Activated CD4-positive, alpha-beta T cell treated with anti-CD3 and anti-CD28 coated beads, Interleukin-2, amount 10 ng/mL, durations not matched to agents 7 days and 5 days (primary cell): ENCODE measurements around the gene BLOC1S6. TPM values are rescaled to one million over a fixed set of nuclear protein-coding genes. Genes with fewer than 3 reads are reported as not detected.

ENCODE experiments used
- CTCF ChIA-PET: fragments of 350-600 bp; sonication (Branson Sonifier 250); formaldehyde crosslinking; loops from one replicate; lab custom pipeline; 2021; ENCODE audit warnings: antibody characterized with exemption; lab: Charles Lee
- POLR2A ChIA-PET: fragments of 350-600 bp; sonication (Branson Sonifier 250); formaldehyde crosslinking; loops from one replicate; lab custom pipeline; 2021; ENCODE audit warnings: antibody characterized with exemption; lab: Charles Lee
- DNase-seq: peaks from one replicate; pipeline ENCODE4 v3.0.0-alpha.2; 2020
- H3K27ac Mint-ChIP-seq: one replicate; pipeline ENCODE4 v1.8.0; 2021; ENCODE audit warnings: mild to moderate bottlenecking, moderate library complexity, mixed read lengths
- H3K27me3 Mint-ChIP-seq: one replicate; pipeline ENCODE4 v1.8.0; 2021; ENCODE audit warnings: mixed read lengths
- H3K36me3 Mint-ChIP-seq: one replicate; pipeline ENCODE4 v1.8.0; 2021; ENCODE audit warnings: low read depth, mixed read lengths
- H3K4me1 Mint-ChIP-seq: one replicate; pipeline ENCODE4 v1.8.0; 2021; ENCODE audit warnings: mixed read lengths
- H3K4me3 Mint-ChIP-seq: one replicate; pipeline ENCODE4 v1.8.0; 2021; ENCODE audit warnings: mild to moderate bottlenecking, moderate library complexity, mixed read lengths
- H3K9me3 Mint-ChIP-seq: one replicate; pipeline ENCODE4 v1.8.0; 2021; ENCODE audit warnings: mixed read lengths
- total RNA-seq, 2 experiments: library from RNA; stranded (reverse); gene quantifications; one replicate each; pipeline ENCODE4 v1.2.3, GENCODE V29; 2021

Gene BLOC1S6
- total RNA-seq, 2 experiments from 2014 or later, result 28.9 to 29.3 TPM

- Mint-ChIP-seq H3K9me3 (peaks cover 2% of the 10 kb centered on the region), H3K4me3 (no peak overlapping the region), H3K27ac (no peak overlapping the region), H3K27me3 (no peaks in the 10 kb centered on the region), H3K4me1 (peaks cover 17% of the 10 kb centered on the region), H3K36me3 (peaks cover 35% of the 10 kb centered on the region)
- ChIA-PET CTCF (interaction anchor here (1.2 to 2.0 kb wide), 2 partner anchors 9 to 19 kb away, joined by 3 to 6 read pairs; no protein-coding TSS in a partner anchor), POLR2A (no interaction called here)
- no peak for DNase-seq
Measured at GRCh38 chr15:45594835-45595530, 7.8 kb downstream of the BLOC1S6 start.

GRCh38 chr15:45603881-45604280 lies 16.7 kb downstream of the BLOC1S6 start:
- H3K36me3 Mint-ChIP-seq, result peaks cover 10% of the 10 kb centered on the region
- H3K9me3 Mint-ChIP-seq, result no peaks in the 10 kb centered on the region
- POLR2A ChIA-PET, result no interaction called here
- peaks cover 8% of the 10 kb centered on the region for H3K4me1 Mint-ChIP-seq
- H3K4me3 Mint-ChIP-seq, result no peak overlapping the region
- DNase-seq, result no peak
- no peak overlapping the region for H3K27ac Mint-ChIP-seq
- CTCF ChIA-PET, result interaction anchor here (1.3 to 1.4 kb wide), 2 partner anchors 10 to 146 kb away, joined by 3 to 4 read pairs; no protein-coding TSS in a partner anchor
- H3K27me3 Mint-ChIP-seq, result no peaks in the 10 kb centered on the region

GRCh38 chr15:45604326-45604725 lies 17.1 kb downstream of the BLOC1S6 start:
- CTCF ChIA-PET, result interaction anchor here (1.4 kb wide), 1 partner anchor 146 kb away, joined by 3 read pairs; no protein-coding TSS in a partner anchor
- Mint-ChIP-seq H3K36me3 (peaks cover 10% of the 10 kb centered on the region), H3K27me3 (no peaks in the 10 kb centered on the region), H3K4me1 (peaks cover 8% of the 10 kb centered on the region), H3K27ac (no peak overlapping the region), H3K9me3 (no peaks in the 10 kb centered on the region), H3K4me3 (no peak overlapping the region)
- POLR2A ChIA-PET, result no interaction called here
- no peak for DNase-seq

- CTCF ChIA-PET, result interaction anchor here (1.2 to 2.3 kb wide), 2 partner anchors 23 to 149 kb away, joined by 3 to 8 read pairs; no protein-coding TSS in a partner anchor
- H3K27ac Mint-ChIP-seq, result no peak overlapping the region
Measured at GRCh38 chr15:45606413-45606812, 19.2 kb downstream of the BLOC1S6 start.

GRCh38 chr15:45606841-45607240 lies 19.7 kb downstream of the BLOC1S6 start:
- ChIA-PET POLR2A (interaction anchor here (0.6 kb wide), 1 partner anchor 30 kb away, joined by 6 read pairs; no protein-coding TSS in a partner anchor), CTCF (interaction anchor here (1.2 to 2.3 kb wide), 2 partner anchors 22 to 149 kb away, joined by 3 to 8 read pairs; no protein-coding TSS in a partner anchor)
- Mint-ChIP-seq H3K4me1 (peaks cover 8% of the 10 kb centered on the region), H3K4me3 (no peak overlapping the region), H3K27me3 (no peaks in the 10 kb centered on the region), H3K27ac (no peak overlapping the region), H3K9me3 (no peaks in the 10 kb centered on the region), H3K36me3 (peaks cover 8% of the 10 kb centered on the region)
- DNase-seq, result no peak

More at GRCh38 chr15:45606413-45606812, 19.2 kb downstream of the BLOC1S6 start:
- Mint-ChIP-seq H3K9me3 (no peaks in the 10 kb centered on the region), H3K4me3 (no peak overlapping the region), H3K4me1 (peaks cover 8% of the 10 kb centered on the region), H3K27me3 (no peaks in the 10 kb centered on the region), H3K36me3 (peaks cover 8% of the 10 kb centered on the region)
- POLR2A ChIA-PET, result no interaction called here
- DNase-seq, result no peak

GRCh38 chr15:45611305-45611704 lies 24.1 kb downstream of the BLOC1S6 start:
- Mint-ChIP-seq H3K9me3 (no peaks in the 10 kb centered on the region), H3K27ac (no peak overlapping the region), H3K4me3 (no peak overlapping the region), H3K27me3 (no peaks in the 10 kb centered on the region), H3K36me3 (peaks cover 2% of the 10 kb centered on the region), H3K4me1 (peaks cover 7% of the 10 kb centered on the region)
- ChIA-PET POLR2A (no interaction called here), CTCF (interaction anchor here (0.6 to 3.8 kb wide), 6 partner anchors 10 to 193 kb away, joined by 3 to 27 read pairs (median 3); no protein-coding TSS in a partner anchor)
- peak; percentile 24 for DNase-seq

GRCh38 chr15:45612790-45613415 lies 25.7 kb downstream of the BLOC1S6 start:
- ChIA-PET POLR2A (no interaction called here), CTCF (interaction anchor here (0.6 to 3.8 kb wide), 5 partner anchors 27 to 450 kb away, joined by 3 to 27 read pairs (median 3); no protein-coding TSS in a partner anchor)
- H3K27ac Mint-ChIP-seq, result no peak overlapping the region
- no peaks in the 10 kb centered on the region for H3K27me3 Mint-ChIP-seq
- H3K36me3 Mint-ChIP-seq, result no peaks in the 10 kb centered on the region
- no peak for DNase-seq
- H3K4me3 Mint-ChIP-seq, result no peak overlapping the region
- H3K4me1 Mint-ChIP-seq, result peaks cover 7% of the 10 kb centered on the region
- H3K9me3 Mint-ChIP-seq, result no peaks in the 10 kb centered on the region

- H3K9me3 Mint-ChIP-seq, result no peaks in the 10 kb centered on the region
- no peak overlapping the region for H3K27ac Mint-ChIP-seq
- CTCF ChIA-PET, result interaction anchor here (1.4 to 1.5 kb wide), 2 partner anchors 160 to 186 kb away, joined by 4 to 7 read pairs; no protein-coding TSS in a partner anchor
- peaks cover 7% of the 10 kb centered on the region for H3K4me1 Mint-ChIP-seq
- POLR2A ChIA-PET, result no interaction called here
- H3K27me3 Mint-ChIP-seq, result no peaks in the 10 kb centered on the region
- no peaks in the 10 kb centered on the region for H3K36me3 Mint-ChIP-seq
- no peak overlapping the region for H3K4me3 Mint-ChIP-seq
- DNase-seq, result no peak
Measured at GRCh38 chr15:45616901-45617323, 29.7 kb downstream of the BLOC1S6 start.

- CTCF ChIA-PET, result no interaction called here
- peak; percentile 31 for DNase-seq
Measured at GRCh38 chr15:45618813-45619212, 31.6 kb downstream of the BLOC1S6 start.

GRCh38 chr15:45628136-45628535 lies 41.0 kb downstream of the BLOC1S6 start:
- peaks cover 5% of the 10 kb centered on the region for H3K4me1 Mint-ChIP-seq
- no peak overlapping the region for H3K4me3 Mint-ChIP-seq
- peaks cover 14% of the 10 kb centered on the region for H3K9me3 Mint-ChIP-seq
- peaks cover 6% of the 10 kb centered on the region for H3K36me3 Mint-ChIP-seq
- DNase-seq, result no peak
- no peak overlapping the region for H3K27ac Mint-ChIP-seq
- ChIA-PET POLR2A (no interaction called here), CTCF (no interaction called here)
- H3K27me3 Mint-ChIP-seq, result peaks cover 22% of the 10 kb centered on the region

More at GRCh38 chr15:45618813-45619212, 31.6 kb downstream of the BLOC1S6 start:
- Mint-ChIP-seq H3K27me3 (peaks cover 12% of the 10 kb centered on the region), H3K27ac (no peak overlapping the region), H3K4me1 (no peaks in the 10 kb centered on the region), H3K4me3 (no peak overlapping the region), H3K9me3 (no peaks in the 10 kb centered on the region), H3K36me3 (no peaks in the 10 kb centered on the region)
- POLR2A ChIA-PET, result no interaction called here

GRCh38 chr15:45630917-45631691 lies 43.9 kb downstream of the BLOC1S6 start:
- ChIA-PET CTCF (interaction anchor here (0.6 to 0.7 kb wide), 2 partner anchors 229 to 442 kb away, joined by 3 to 4 read pairs; a partner anchor contains a TSS), POLR2A (no interaction called here)
- Mint-ChIP-seq H3K4me1 (peaks cover 14% of the 10 kb centered on the region), H3K27me3 (peaks cover 12% of the 10 kb centered on the region), H3K9me3 (peaks cover 12% of the 10 kb centered on the region), H3K4me3 (no peak overlapping the region), H3K36me3 (peaks cover 8% of the 10 kb centered on the region), H3K27ac (no peak overlapping the region)
- DNase-seq, result no peak

- Mint-ChIP-seq H3K4me3 (no peak overlapping the region), H3K4me1 (peaks cover 14% of the 10 kb centered on the region), H3K27ac (no peak overlapping the region), H3K36me3 (peaks cover 6% of the 10 kb centered on the region), H3K9me3 (peaks cover 7% of the 10 kb centered on the region), H3K27me3 (peaks cover 10% of the 10 kb centered on the region)
- ChIA-PET POLR2A (no interaction called here), CTCF (interaction anchor here (0.6 to 0.7 kb wide), 2 partner anchors 230 to 442 kb away, joined by 3 to 4 read pairs; a partner anchor contains a TSS)
- DNase-seq, result no peak
Measured at GRCh38 chr15:45631776-45632175, 44.6 kb downstream of the BLOC1S6 start.
